SKM-1 (cell line): ENCODE measurements around the gene KCND3.

Experiments
- DNase-seq: peaks from one replicate; lab custom pipeline; 2025; ENCODE audit not compliant: unreplicated experiment; lab: John Stamatoyannopoulos, UW

The KCND3 gene

DNA sequence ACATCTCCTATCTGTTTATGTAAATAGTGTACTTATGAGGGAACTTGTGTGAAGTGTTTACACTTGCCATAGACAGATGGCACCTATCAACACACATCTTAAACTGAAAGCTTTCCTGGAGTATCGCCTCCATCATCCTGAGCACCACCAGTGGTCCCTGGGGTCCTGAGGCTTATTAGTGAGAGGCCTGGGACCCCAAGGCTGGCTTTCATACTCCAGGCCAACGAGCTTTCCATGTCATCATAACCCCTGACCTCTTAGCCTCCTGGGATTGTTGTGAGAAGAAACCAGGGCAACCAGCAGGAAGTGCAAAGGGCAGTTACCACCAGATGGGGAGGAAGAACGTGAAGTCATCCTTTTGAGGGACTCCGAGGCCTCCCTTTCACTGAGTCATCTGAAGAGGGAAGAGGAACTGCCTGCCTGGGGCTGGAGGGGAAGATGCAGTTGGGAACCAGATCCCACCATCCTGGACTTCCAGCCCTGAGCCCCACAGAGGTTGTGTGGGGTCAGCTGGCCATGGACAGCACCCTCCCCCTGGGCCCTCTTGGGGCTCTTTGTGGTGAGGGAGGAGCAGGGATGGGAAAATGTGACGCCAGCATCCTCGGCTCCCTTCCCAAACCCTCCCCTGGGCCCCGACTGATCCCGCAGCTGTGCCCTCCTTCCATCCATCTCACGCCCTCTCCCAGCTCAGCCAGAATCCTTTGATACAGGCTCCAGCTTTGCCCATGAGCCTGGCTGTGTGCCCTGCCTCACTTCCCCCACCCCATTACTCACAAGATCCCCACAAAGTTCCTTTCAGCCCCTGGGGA is 256.1 kb downstream of the KCND3 start:
- peak; percentile 95 for DNase-seq

DNA sequence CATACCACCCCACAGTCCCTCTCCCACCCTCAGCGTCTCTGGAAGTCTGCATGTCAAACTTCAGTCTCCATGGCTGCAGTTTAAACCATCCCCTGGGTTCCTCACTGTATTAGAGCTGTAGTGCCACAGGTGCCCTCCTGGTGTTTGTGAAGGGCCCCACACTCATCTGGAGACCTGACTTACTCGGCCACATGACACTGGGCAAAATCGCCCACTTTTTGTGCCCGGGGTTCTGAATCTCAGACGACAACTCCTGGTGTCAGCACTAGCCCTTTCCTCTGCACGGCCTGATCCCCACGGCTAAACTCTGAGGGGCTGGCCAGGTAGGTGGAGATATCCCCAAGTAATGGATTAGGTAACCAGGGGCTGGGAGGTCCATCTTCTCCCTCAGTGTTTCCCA is 256.8 kb downstream of the KCND3 start:
- DNase-seq, result no peak

DNA sequence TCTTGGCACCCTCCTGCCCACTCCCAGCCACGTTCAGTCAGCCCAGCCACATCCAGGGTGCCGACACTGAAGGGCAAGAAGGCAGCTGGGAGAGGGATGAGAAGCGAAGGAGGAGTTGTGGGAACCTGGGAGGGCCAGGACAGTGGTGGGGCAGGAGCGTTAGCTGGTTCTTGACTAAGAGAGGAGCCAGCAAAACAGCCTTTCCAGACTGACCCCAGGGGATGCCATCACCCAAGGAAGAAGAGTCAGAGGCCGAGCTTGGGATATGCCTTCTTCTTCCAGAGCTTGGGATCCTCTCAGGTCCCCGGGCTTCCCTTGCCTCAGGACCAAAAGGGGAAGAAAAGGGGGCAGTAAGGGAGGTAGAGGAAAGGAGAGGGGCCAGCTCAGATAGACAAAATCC is 257.5 kb downstream of the KCND3 start:
- no peak for DNase-seq

DNA sequence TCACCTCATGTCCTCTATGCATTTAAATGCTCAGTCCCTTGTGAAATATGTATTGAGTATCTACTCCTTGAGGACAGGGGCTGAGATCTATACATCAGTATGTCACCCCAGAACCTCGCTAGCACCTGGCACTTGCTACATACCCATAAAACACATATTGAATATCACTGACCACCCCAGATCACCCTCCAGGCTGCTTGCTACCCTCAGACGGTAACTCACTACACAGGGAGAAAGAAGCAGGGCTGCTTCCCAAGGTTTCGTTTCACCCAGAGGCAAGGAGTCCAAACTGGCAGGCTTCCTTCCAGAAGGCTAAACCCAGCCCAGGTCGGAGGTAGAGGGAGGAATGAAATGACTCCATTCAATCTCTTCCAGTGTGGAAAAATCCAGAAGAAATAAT is 258.8 kb downstream of the KCND3 start:
- DNase-seq, result no peak

DNA sequence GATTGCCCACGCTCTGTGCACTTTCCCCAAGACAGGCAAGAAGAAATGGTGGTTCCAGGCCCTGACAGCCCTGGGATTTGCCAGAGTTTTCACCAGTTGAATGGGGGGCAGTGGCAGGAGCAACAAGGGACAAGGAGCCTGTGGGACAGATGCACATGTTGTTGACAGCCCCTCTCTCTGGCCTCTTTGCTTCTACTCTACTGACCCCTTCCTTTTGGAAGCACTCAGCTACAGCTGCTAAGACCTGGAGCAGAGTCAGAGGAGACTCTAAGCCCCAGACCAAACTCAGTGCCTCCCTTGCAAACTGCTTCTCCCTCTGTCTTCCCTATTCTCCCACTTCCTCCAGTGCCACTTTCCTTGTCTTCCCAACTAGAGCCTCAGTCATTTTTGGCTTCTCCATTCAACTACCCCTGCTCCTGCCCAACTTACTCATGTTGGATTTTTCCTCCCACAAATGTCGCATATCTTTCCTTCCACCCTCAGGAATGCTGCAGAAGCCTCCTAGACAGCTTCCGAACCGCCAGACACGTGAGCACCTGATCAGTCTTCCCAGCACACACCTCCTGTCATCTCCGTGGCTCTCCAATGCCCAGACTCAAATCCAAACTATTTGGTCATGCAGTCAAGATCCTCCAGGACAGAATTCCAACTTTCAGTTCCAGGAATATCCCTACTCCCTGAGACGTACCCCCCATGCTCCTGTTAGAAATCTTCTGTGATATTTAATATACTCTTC is 259.4 kb downstream of the KCND3 start:
- no peak for DNase-seq

DNA sequence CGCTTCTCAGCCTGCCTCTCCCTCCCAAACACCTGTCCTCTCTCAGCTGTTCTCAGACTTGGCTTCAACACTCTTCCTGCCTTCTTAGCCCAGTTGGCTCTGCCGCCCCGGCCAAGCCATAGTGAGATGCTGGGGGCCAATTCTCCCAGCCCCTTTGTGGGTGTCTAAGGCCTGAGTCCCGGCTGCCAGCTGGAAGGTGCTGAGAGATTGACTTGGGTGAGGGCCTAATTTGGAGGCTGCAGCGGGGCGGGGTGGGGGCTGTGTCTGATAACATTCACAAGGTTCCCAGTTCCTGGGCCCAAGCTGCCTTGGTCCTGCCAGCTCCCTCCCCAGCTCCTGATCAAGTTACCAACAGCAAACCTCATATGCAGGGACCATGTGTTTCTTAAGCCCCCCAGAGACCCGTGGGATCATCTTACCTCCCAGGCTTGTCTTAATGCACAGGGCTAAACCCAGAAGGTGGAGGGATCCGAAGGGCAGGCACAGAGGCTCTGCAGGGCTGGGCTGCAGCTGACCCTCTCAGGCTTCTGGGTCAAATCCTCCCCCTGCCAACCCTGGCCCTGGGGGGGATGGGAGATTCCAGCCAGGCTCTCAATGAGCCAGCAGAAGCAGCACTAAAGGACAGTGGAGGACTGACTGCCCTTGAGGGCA is 260.1 kb downstream of the KCND3 start:
- no peak for DNase-seq

DNA sequence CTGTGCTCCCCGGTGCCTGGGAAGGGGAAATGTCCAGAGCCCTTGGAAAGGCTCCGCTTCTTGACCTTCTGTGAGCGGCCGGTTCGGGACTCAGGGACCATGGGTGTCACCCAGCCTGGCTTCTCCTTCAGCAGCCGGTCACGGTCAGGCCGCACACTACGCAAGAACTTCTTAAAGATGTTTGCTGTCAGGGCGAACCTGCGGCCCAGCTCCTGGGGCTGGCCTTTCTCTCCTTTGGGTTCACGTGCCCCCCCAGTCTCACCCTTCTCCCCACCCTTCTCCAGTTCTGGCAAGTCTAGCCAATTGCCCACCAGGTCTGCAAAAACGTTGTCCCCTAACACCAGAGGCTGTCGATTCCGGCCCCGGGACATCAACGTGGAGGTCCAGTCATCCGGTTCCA is 262.4 kb downstream of the KCND3 start:
- no peak for DNase-seq

DNA sequence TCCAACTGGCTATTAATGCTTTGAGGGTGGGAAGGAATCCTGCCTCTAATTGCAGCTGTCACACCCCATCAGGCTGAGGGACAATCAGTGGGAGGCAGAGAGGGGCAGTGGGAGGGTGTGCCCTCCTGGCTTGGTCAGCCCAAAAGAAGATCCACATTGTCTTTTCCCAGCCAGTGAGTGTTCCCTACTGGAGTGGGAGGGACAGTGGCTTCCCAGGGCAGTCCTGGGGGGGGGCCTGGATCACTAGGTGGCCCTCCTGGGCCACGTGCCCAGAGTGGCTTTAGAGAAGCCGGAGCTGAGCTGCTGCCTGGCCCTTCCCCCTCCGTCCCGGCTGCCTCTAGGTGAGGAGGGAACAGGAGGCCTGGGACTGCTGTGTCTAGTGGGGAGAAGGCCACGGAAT is 264.3 kb downstream of the KCND3 start:
- no peak for DNase-seq

DNA sequence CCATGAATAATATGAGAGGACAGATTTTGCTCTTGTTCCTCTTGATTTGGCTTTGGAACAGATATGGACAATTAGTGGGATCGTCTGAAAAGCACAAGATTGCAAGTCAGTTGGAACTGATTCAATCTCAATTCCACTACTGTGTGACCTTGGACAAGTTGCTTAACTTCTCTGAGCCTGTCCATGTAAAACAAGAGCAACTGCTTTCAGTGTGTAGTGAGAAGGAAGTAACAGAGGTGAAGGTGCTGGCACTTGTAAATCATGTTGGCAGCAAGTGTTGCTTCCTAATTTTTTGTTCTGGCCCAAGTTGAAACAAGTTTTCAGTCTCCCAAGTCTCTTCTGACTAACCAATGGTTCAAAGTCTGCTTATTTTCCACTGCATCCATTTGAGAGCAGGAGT is 265.6 kb downstream of the KCND3 start:
- no peak for DNase-seq

DNA sequence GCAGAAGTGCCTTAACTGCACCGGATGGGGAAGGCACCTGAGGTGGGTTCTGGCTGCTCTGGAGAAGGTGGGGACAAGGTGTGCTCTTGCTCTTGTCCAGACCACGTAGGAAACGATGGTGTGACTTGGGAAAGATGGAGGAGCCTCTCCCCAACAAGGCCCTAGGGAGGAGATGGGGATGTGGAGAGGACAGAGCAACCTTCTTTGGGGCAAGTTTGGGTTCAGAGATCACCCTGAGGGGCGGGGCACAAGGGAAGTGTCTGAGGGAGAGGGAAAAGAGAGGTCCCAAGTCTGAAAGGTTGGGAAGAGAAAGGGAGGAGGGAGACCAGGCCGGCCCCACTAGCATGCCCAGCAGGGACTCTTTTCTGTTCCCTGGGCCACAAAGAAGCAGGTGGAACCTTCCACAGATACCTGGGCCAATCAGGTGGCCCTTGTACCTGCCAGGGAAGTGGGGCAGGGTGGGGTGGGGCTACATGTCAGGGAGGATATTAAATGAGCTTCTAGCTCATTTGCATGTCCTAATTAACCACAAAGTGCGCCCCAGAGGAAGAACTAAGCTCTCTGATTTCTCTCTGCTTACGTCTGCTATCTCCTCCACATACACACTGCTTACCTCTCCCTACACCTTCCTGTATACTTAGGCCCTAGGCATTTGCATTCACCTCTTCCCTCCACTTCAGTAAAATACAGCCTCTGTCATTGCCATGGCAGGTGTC is 266.2 kb downstream of the KCND3 start:
- no peak for DNase-seq

DNA sequence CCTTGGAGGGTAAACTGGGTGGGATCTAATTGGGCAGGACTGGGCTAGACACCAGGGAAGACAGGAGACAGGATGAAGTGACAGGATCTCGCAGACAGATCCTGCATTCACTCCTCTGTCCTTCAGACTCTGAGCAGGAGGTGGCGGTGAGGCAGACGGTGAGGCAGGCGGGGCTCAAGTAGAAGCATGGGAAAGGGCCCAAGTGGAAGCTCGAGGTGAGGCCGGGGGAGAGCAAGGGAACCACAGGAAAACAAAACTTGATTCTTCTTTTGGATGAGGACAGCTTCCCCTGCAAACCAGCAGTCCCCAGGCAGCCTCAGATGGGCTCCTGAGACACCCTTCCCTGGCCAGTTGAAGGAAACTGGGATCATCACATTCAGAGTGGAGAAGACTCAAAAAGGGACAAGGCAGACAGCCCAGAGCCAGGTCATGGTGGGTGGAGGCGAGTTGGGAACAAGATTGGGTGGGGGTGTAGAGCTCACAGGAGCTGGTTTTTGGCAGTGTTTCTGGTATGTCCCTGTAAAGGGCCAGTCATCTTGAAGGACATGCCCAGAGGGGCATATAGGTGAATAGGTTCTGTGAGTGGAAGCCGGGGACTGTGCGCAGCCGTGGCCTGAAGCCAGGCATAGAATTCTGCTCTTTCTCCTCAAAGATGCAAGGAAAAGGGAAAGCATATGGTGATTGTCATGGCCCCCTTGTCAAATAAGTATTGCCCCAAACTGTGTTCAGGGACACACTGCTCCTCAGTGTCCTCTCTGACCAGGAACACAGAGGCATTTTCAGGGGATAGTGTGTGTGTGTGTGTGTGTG is 268.3 kb downstream of the KCND3 start:
- DNase-seq, result no peak
